Measurements from ENCODE around the gene CACNA1C. TPM values are rescaled to one million over a fixed set of nuclear protein-coding genes. Genes with fewer than 3 reads are reported as not detected.

CACNA1C gene
- polyA plus RNA-seq, 1 of the 3 experiments (the other 2 are of a cell fraction): 1.5 TPM

- Histone ChIP-seq H3K4me1 (ENCODE audit: control insufficient read depth in 1 of 2, insufficient read depth in 2 of 2, low read depth in 1 of 2, low read length in 1 of 2) (no peaks in the 10 kb centered on the region; a peak in 1 of 4 replicates), H3K9me3 (no peaks in the 10 kb centered on the region), H3K27me3 (ENCODE audit: insufficient read depth) (no peaks in the 10 kb centered on the region), H4K20me1 (ENCODE audit: insufficient read depth) (no peaks in the 10 kb centered on the region), H3K36me3 (replicated peaks in 1 of 2; ENCODE audit: control insufficient read depth in 1 of 2, insufficient read depth in 2 of 2, low read length in 1 of 2) (no peaks in the 10 kb centered on the region), H3K4me3 (ENCODE audit: low read depth in 2 of 2, low read length in 1 of 2) (no peak overlapping the region), H3K27ac (ENCODE audit: low read depth in 2 of 2, low read length in 1 of 2) (no peak overlapping the region), H3K4me2 (no peak overlapping the region), H3K9ac (no peak overlapping the region), H2AFZ (ENCODE audit: low read depth) (no peak overlapping the region), H3K9me2 (no peaks in the 10 kb centered on the region), H3K79me2 (ENCODE audit: insufficient read depth) (no peaks in the 10 kb centered on the region), H3F3A (replicated peaks; ENCODE audit: insufficient read depth) (no peaks in the 10 kb centered on the region)
- no peak for DNase-seq
- TF ChIP-seq FOSL2 (IDR thresholded peaks at IDR 0.05; ENCODE audit: borderline replicate concordance, low read depth) (no peak), ZBTB33 (IDR thresholded peaks at IDR 0.05; ENCODE audit: borderline replicate concordance, low read depth) (no peak), IRF3 (IDR thresholded peaks at IDR 0.05; ENCODE audit: low read depth, low read length) (no peak), MEF2A (IDR thresholded peaks at IDR 0.05; ENCODE audit: borderline replicate concordance, low read depth) (no peak), EZH2phosphoT487 (IDR thresholded peaks at IDR 0.05; ENCODE audit: borderline replicate concordance, low read depth) (no peak), MAX (IDR thresholded peaks at IDR 0.05; ENCODE audit: low read depth) (no peak), POLR2AphosphoS5 (IDR thresholded peaks at IDR 0.05; ENCODE audit: low read depth, low read length) (no peak), RCOR1 (IDR thresholded peaks at IDR 0.05; ENCODE audit: low read length) (no peak), FOXJ3 (CRISPR knock-in tag; IDR thresholded peaks at IDR 0.05) (no peak), GATA2 (CRISPR knock-in tag; IDR thresholded peaks at IDR 0.05) (no peak), NRF1 (IDR thresholded peaks at IDR 0.05; ENCODE audit: low read depth, low read length) (no peak), TCF12 (IDR thresholded peaks at IDR 0.05) (no peak)
- ChIA-PET POLR2A (no interaction called here), CTCF (no interaction called here)
Measured at GRCh38 chr12:2544230-2544629, 491.4 kb downstream of the CACNA1C start.

GRCh38 chr12:2547273-2548044 lies 494.7 kb downstream of the CACNA1C start:
- H3F3A ChIP-seq (replicated peaks; ENCODE audit: insufficient read depth): no peaks in the 10 kb centered on the region
- H3K79me2 ChIP-seq (ENCODE audit: insufficient read depth): no peaks in the 10 kb centered on the region
- H3K9me3 ChIP-seq: no peaks in the 10 kb centered on the region
- H3K4me2 ChIP-seq: no peak overlapping the region
- WGBS (ENCODE audit: low lambda C conversion rate): 52% methylated on average over 11 of the region's 11 CpGs
- H3K9me2 ChIP-seq: no peaks in the 10 kb centered on the region
- ChIA-PET CTCF (no interaction called here), POLR2A (no interaction called here)
- no peak overlapping the region for H3K27ac ChIP-seq (ENCODE audit: low read depth in 2 of 2, low read length in 1 of 2)
- no peak for DNase-seq
- H3K4me3 ChIP-seq (ENCODE audit: low read depth in 2 of 2, low read length in 1 of 2): no peak overlapping the region
- H3K9ac ChIP-seq: no peak overlapping the region
- H4K20me1 ChIP-seq (ENCODE audit: insufficient read depth): no peaks in the 10 kb centered on the region
- no peaks in the 10 kb centered on the region; a peak in 1 of 4 replicates for H3K4me1 ChIP-seq (ENCODE audit: control insufficient read depth in 1 of 2, insufficient read depth in 2 of 2, low read depth in 1 of 2, low read length in 1 of 2)
- H3K27me3 ChIP-seq (ENCODE audit: insufficient read depth): no peaks in the 10 kb centered on the region
- H2AFZ ChIP-seq (ENCODE audit: low read depth): no peak overlapping the region
- no peaks in the 10 kb centered on the region for H3K36me3 ChIP-seq (replicated peaks in 1 of 2; ENCODE audit: control insufficient read depth in 1 of 2, insufficient read depth in 2 of 2, low read length in 1 of 2)
- TF ChIP-seq SMC3 (IDR thresholded peaks at IDR 0.05; ENCODE audit: low read depth, low read length) (no peak), MEF2A (IDR thresholded peaks at IDR 0.05; ENCODE audit: borderline replicate concordance, low read depth) (no peak), PBX3 (IDR thresholded peaks at IDR 0.05) (no peak), REST (IDR thresholded peaks at IDR 0.05; ENCODE audit: low read depth, low read length) (no peak), EZH2phosphoT487 (IDR thresholded peaks at IDR 0.05; ENCODE audit: borderline replicate concordance, low read depth) (no peak), TAF1 (IDR thresholded peaks at IDR 0.05; ENCODE audit: borderline replicate concordance, low read depth, low read length) (no peak), CTCF (IDR thresholded peaks at IDR 0.05) (no peak)
